Measurements from ENCODE around the gene GOLT1A. TPM values are rescaled to one million over a fixed set of nuclear protein-coding genes. Genes with fewer than 3 reads are reported as not detected.

GOLT1A gene
- total and polyA plus RNA-seq, 2 of the 8 experiments (the other 6 are each of a cell fraction or from before 2014, with no cell fraction given): 7.5 to 8.5 TPM

DNA sequence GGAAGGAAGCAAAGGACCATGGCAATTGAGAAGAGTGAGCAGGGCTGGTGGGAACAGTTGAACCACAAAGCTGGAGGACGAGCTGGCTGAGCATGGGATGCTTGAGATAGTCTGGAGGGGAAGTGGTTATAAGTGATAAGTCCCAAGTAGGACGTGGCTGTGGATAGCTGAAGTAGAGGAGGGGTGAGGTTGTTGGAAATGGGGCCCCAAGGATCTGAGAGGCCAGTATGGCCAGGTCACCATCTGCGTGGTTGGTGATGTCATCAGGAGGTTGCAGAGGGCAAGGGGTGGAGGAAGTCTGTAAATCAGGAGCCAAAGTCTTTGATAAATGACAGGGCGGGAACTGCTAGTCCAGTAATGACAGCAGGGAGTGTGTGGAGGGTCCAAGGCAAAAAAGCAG, 36.7 kb downstream of the GOLT1A start:
- Histone ChIP-seq H4K20me1 (replicated peaks in 1 of 2; ENCODE audit: control insufficient read depth in 1 of 2, insufficient read depth in 2 of 2, low read length in 2 of 2) (no peaks in the 10 kb centered on the region), H3K27me3 (replicated peaks in 1 of 4; ENCODE audit: control insufficient read depth in 3 of 4, extremely low read depth in 1 of 4, insufficient read depth in 3 of 4, low read length in 3 of 4) (0 out of 7 replicates have a peak, but pooled peaks cover 0 to 2% (median 0%) of the 10 kb centered on the region in 4 experiments), H3K14ac (ENCODE audit: insufficient read length) (no peak overlapping the region), H3K4me2 (ENCODE audit: insufficient read depth in 1 of 2, low read depth in 2 of 2, low read length in 2 of 2) (no peak overlapping the region), H3K4ac (replicated peaks; ENCODE audit: insufficient read length, low read depth, low read length) (no peak overlapping the region), H2AFZ (ENCODE audit: low read length) (no peak overlapping the region), H2BK20ac (ENCODE audit: low read length) (no peak overlapping the region), H4K5ac (ENCODE audit: insufficient read length, low read depth, low read length) (no peak overlapping the region), H3K4me3 (ENCODE audit: extremely low read depth in 1 of 4, insufficient read depth in 2 of 4, low read depth in 3 of 4, low read length in 4 of 4) (no peak overlapping the region), H4K8ac (ENCODE audit: extremely low read depth, insufficient read depth, low read length) (no peak overlapping the region), H3K79me1 (ENCODE audit: low read depth, low read length) (no peaks in the 10 kb centered on the region), H2BK5ac (ENCODE audit: low read depth, low read length) (no peak overlapping the region), H3K9ac (replicated peaks in 1 of 4; ENCODE audit: extremely low read depth in 1 of 4, low read depth in 3 of 4, low read length in 3 of 4) (no peak overlapping the region), H3K79me2 (ENCODE audit: control insufficient read depth in 1 of 2, insufficient read depth in 2 of 2, low read length in 2 of 2) (no peaks in the 10 kb centered on the region), H2BK120ac (replicated peaks; ENCODE audit: low read depth, low read length) (no peak overlapping the region), H3K4me1 (replicated peaks in 1 of 4; ENCODE audit: control insufficient read depth in 3 of 4, insufficient read depth in 4 of 4, low read length in 3 of 4) (no peaks in the 10 kb centered on the region), H2BK15ac (ENCODE audit: low read length) (no peak overlapping the region), H3K56ac (replicated peaks; ENCODE audit: insufficient read length, low read depth, low read length) (no peak overlapping the region), H3K23ac (ENCODE audit: insufficient read length) (no peak overlapping the region), H4K91ac (replicated peaks; ENCODE audit: insufficient read length, low read length) (no peak overlapping the region), H3K27ac (ENCODE audit: low read depth, low read length) (no peak overlapping the region), H3K18ac (ENCODE audit: extremely low read depth, low read length) (no peak overlapping the region), H2BK12ac (ENCODE audit: low read depth, low read length) (no peak overlapping the region), H3K9me3 (ENCODE audit: insufficient read depth in 2 of 2, low read depth in 1 of 2, low read length in 1 of 2) (no peaks in the 10 kb centered on the region), H3K36me3 (ENCODE audit: control insufficient read depth in 2 of 4, insufficient read depth in 4 of 4, low read length in 3 of 4) (no peaks in the 10 kb centered on the region), H3K23me2 (ENCODE audit: low read depth, low read length) (no peaks in the 10 kb centered on the region), H2AK5ac (ENCODE audit: low read depth, low read length) (no peak overlapping the region)
- FAIRE-seq: no peak
- 77% methylated on average over 4 of the region's 4 CpGs; no CpG with 5 or more reads in 1 of the 2 experiments for WGBS, 2 experiments (ENCODE audit: extremely low coverage in 1 of 2, insufficient coverage in 1 of 2, insufficient read length in 1 of 2, insufficient replicate concordance in 2 of 2, low coverage in 1 of 2, low lambda C conversion rate in 2 of 2, missing lambda C conversion rate in 1 of 2)
- no peak for DNase-seq (ENCODE audit: low read depth in 1 of 2, low spot score in 2 of 2)
- ChIA-PET POLR2A (ENCODE audit: partially characterized antibody) (no interaction called here), CTCF (ENCODE audit: partially characterized antibody) (interaction anchor here (0.8 to 10.6 kb wide), 11 partner anchors 10 to 186 kb away, joined by 3 to 106 read pairs (median 4); partner anchors contain the start of gene KISS1)
- TF ChIP-seq KDM4A (IDR thresholded peaks at IDR 0.05; ENCODE audit: low read depth, low read length, severe bottlenecking): no peak
- no peak for TF ChIP-seq CREB1 (IDR thresholded peaks at IDR 0.05)
- no peak for TF ChIP-seq HDAC6 (IDR thresholded peaks at IDR 0.05; ENCODE audit: low read depth, low read length)
- TF ChIP-seq BCL11A (IDR thresholded peaks at IDR 0.05; ENCODE audit: low read depth in 2 of 2, low read length in 2 of 2): no peak
- TF ChIP-seq ZNF274 (IDR thresholded peaks at IDR 0.05; ENCODE audit: borderline replicate concordance, extremely low read depth, low read length): no peak
- TF ChIP-seq SRF (IDR thresholded peaks at IDR 0.05; ENCODE audit: low read depth, low read length): no peak
- no peak for TF ChIP-seq SP4 (IDR thresholded peaks at IDR 0.05; ENCODE audit: low read length)
- no peak for TF ChIP-seq GTF2F1 (IDR thresholded peaks at IDR 0.05; ENCODE audit: borderline replicate concordance, low read depth, low read length)
- TF ChIP-seq NANOG (IDR thresholded peaks at IDR 0.05; ENCODE audit: insufficient read depth, low read depth, low read length, poor library complexity, severe bottlenecking): no peak
- no peak for TF ChIP-seq HDAC2 (IDR thresholded peaks at IDR 0.05; ENCODE audit: borderline replicate concordance in 1 of 2, low read depth in 2 of 2, low read length in 2 of 2)
